Activated T-cell treated with anti-CD3 and anti-CD28 coated beads, Interleukin-2, amount 50 U/mL, for 72 hours (primary cell): ENCODE results near the gene KRT84. TPM values are rescaled to one million over a fixed set of nuclear protein-coding genes. Genes with fewer than 3 reads are reported as not detected.
"Not testable (repeated sequence)": the region's sequence is repeated elsewhere in the genome, so short reads cannot be mapped to it uniquely, and the experiment has no call there.

Experiments used
- ATAC-seq, 2 donors: fragments of 150-1000 bp; cut with Tn5 transposase; replicated peaks in 1 of 2; 2 replicates each; pipeline ENCODE4 v1.10.0; 2021; ENCODE audit warnings: moderate library complexity in 2 of 2, mild to moderate bottlenecking in 1 of 2
- DNase-seq, 2 donors: peaks; one replicate each; pipeline ENCODE4 v3.0.0; 2021 to 2022; ENCODE audit warnings: mixed read lengths in 1 of 2
- H3K27ac Mint-ChIP-seq: one replicate; pipeline ENCODE4 v1.8.0; 2022; ENCODE audit warnings: mild to moderate bottlenecking, moderate library complexity, mixed read lengths
- H3K27me3 Mint-ChIP-seq: one replicate; pipeline ENCODE4 v1.8.0; 2022; ENCODE audit warnings: low read depth, mixed read lengths
- H3K36me3 Mint-ChIP-seq, 2 donors: one replicate each; pipeline ENCODE4 v1.8.0; 2022; ENCODE audit warnings: mixed read lengths in 2 of 2, mild to moderate bottlenecking in 1 of 2; ENCODE audit not compliant: insufficient read depth in 2 of 2
- H3K4me1 Mint-ChIP-seq: one replicate; pipeline ENCODE4 v1.8.0; 2022; ENCODE audit warnings: low read depth, mixed read lengths
- H3K4me3 Mint-ChIP-seq, 2 donors: one replicate each; pipeline ENCODE4 v1.8.0; 2022; ENCODE audit warnings: mild to moderate bottlenecking in 2 of 2, mixed read lengths in 2 of 2, moderate library complexity in 2 of 2
- H3K9me3 Mint-ChIP-seq, 2 donors: one replicate each; pipeline ENCODE4 v1.8.0; 2022; ENCODE audit warnings: mixed read lengths in 2 of 2
- total RNA-seq, 2 donors: library from RNA; stranded (reverse); gene quantifications; one replicate each; pipeline ENCODE4 v1.2.3, GENCODE V29; 2022

Gene KRT84
- total RNA-seq, 2 donors from 2014 or later = not detected

GRCh38 chr12:52419656-52420055, 34.2 kb upstream of the KRT84 start:
- Mint-ChIP-seq H3K27ac (no peak overlapping the region), H3K9me3 (no peaks in the 10 kb centered on the region), H3K4me1 (no peaks in the 10 kb centered on the region), H3K4me3 (no peak overlapping the region), H3K36me3 (no peaks in the 10 kb centered on the region), H3K27me3 (peaks cover 13% of the 10 kb centered on the region)
- DNase-seq (no peak), ATAC-seq (no peak)

- DNase-seq = no peak
- no peaks in the 10 kb centered on the region for H3K9me3 Mint-ChIP-seq
- peaks cover 13% of the 10 kb centered on the region for H3K27me3 Mint-ChIP-seq
- no peaks in the 10 kb centered on the region for H3K36me3 Mint-ChIP-seq
- no peak for ATAC-seq
- no peak overlapping the region for H3K27ac Mint-ChIP-seq
- H3K4me3 Mint-ChIP-seq = no peak overlapping the region
- H3K4me1 Mint-ChIP-seq = no peaks in the 10 kb centered on the region
Measured at GRCh38 chr12:52418576-52419110, 33.2 kb upstream of the KRT84 start.

- no peaks in the 10 kb centered on the region for H3K36me3 Mint-ChIP-seq
- no peaks in the 10 kb centered on the region for H3K4me1 Mint-ChIP-seq
- H3K9me3 Mint-ChIP-seq = no peaks in the 10 kb centered on the region
- no peak overlapping the region for H3K27ac Mint-ChIP-seq
- DNase-seq = no peak
- no peak for ATAC-seq
- peaks cover 13% of the 10 kb centered on the region for H3K27me3 Mint-ChIP-seq
- no peak overlapping the region for H3K4me3 Mint-ChIP-seq
Measured at GRCh38 chr12:52417740-52418139, 32.3 kb upstream of the KRT84 start.

GRCh38 chr12:52416795-52417194, 31.3 kb upstream of the KRT84 start:
- Mint-ChIP-seq H3K4me3 (no peak overlapping the region), H3K36me3 (no peaks in the 10 kb centered on the region), H3K27ac (no peak overlapping the region), H3K27me3 (peaks cover 13% of the 10 kb centered on the region), H3K9me3 (no peaks in the 10 kb centered on the region), H3K4me1 (no peaks in the 10 kb centered on the region)
- DNase-seq (no peak), ATAC-seq (no peak)

- no peaks in the 10 kb centered on the region for H3K36me3 Mint-ChIP-seq
- DNase-seq (no peak), ATAC-seq (no peak)
- H3K4me3 Mint-ChIP-seq = no peak overlapping the region
- H3K9me3 Mint-ChIP-seq = no peaks in the 10 kb centered on the region
- no peaks in the 10 kb centered on the region for H3K4me1 Mint-ChIP-seq
- H3K27me3 Mint-ChIP-seq = peaks cover 6% of the 10 kb centered on the region
- no peak overlapping the region for H3K27ac Mint-ChIP-seq
Measured at GRCh38 chr12:52415870-52416750, 30.7 kb upstream of the KRT84 start.

- DNase-seq (no peak), ATAC-seq (no peak)
- H3K4me3 Mint-ChIP-seq = no peak overlapping the region
- no peak overlapping the region for H3K27ac Mint-ChIP-seq
- no peaks in the 10 kb centered on the region for H3K36me3 Mint-ChIP-seq
- H3K27me3 Mint-ChIP-seq = peaks cover 2% of the 10 kb centered on the region
- H3K4me1 Mint-ChIP-seq = no peaks in the 10 kb centered on the region
- H3K9me3 Mint-ChIP-seq = no peaks in the 10 kb centered on the region
Measured at GRCh38 chr12:52414936-52415335, 29.5 kb upstream of the KRT84 start.

- Mint-ChIP-seq H3K36me3 (no peaks in the 10 kb centered on the region), H3K27me3 (no peaks in the 10 kb centered on the region), H3K4me3 (no peak overlapping the region), H3K9me3 (no peaks in the 10 kb centered on the region), H3K4me1 (no peaks in the 10 kb centered on the region), H3K27ac (no peak overlapping the region)
- DNase-seq = no peak
- no peak for ATAC-seq
Measured at GRCh38 chr12:52413782-52414345, 28.4 kb upstream of the KRT84 start.

- Mint-ChIP-seq H3K4me3 (no peak overlapping the region), H3K27ac (no peak overlapping the region), H3K9me3 (no peaks in the 10 kb centered on the region), H3K36me3 (no peaks in the 10 kb centered on the region), H3K4me1 (no peaks in the 10 kb centered on the region), H3K27me3 (peaks cover 5% of the 10 kb centered on the region)
- ATAC-seq (no peak), DNase-seq (no peak)
Measured at GRCh38 chr12:52413202-52413601, 27.8 kb upstream of the KRT84 start.

GRCh38 chr12:52411815-52412214, 26.4 kb upstream of the KRT84 start:
- Mint-ChIP-seq H3K36me3 (no peaks in the 10 kb centered on the region), H3K27ac (no peak overlapping the region), H3K9me3 (no peaks in the 10 kb centered on the region), H3K27me3 (peaks cover 5% of the 10 kb centered on the region), H3K4me1 (no peaks in the 10 kb centered on the region), H3K4me3 (no peak overlapping the region)
- no peak for ATAC-seq
- DNase-seq = no peak

GRCh38 chr12:52410589-52411248, 25.3 kb upstream of the KRT84 start:
- ATAC-seq, H3K4me3 Mint-ChIP-seq, H3K9me3 Mint-ChIP-seq, H3K4me1 Mint-ChIP-seq, DNase-seq, H3K27ac Mint-ChIP-seq, H3K27me3 Mint-ChIP-seq, H3K36me3 Mint-ChIP-seq: not testable (repeated sequence)

GRCh38 chr12:52407918-52408317, 22.5 kb upstream of the KRT84 start:
- H3K27ac Mint-ChIP-seq = no peak overlapping the region
- no peak overlapping the region for H3K4me3 Mint-ChIP-seq
- H3K4me1 Mint-ChIP-seq = no peaks in the 10 kb centered on the region
- ATAC-seq (no peak), DNase-seq (no peak)
- no peaks in the 10 kb centered on the region for H3K36me3 Mint-ChIP-seq
- peaks cover 5% of the 10 kb centered on the region for H3K27me3 Mint-ChIP-seq
- no peaks in the 10 kb centered on the region for H3K9me3 Mint-ChIP-seq

- Mint-ChIP-seq H3K27me3 (peaks cover 5% of the 10 kb centered on the region), H3K4me1 (no peaks in the 10 kb centered on the region), H3K9me3 (no peaks in the 10 kb centered on the region), H3K27ac (no peak within 1 kb of the TSS), H3K36me3 (no peaks in the 10 kb centered on the region), H3K4me3 (no peak within 1 kb of the TSS)
- DNase-seq (no peak), ATAC-seq (no peak)
Measured at GRCh38 chr12:52405922-52406385, 20.5 kb upstream of the KRT84 start, which contains the start of gene KRT82. Gene KRT82, minus strand, starts transcription at chr12:52406335. Its CDS starts 58 bp downstream, at chr12:52406277.

- DNase-seq = no peak
- no peak overlapping the region for H3K27ac Mint-ChIP-seq
- H3K4me1 Mint-ChIP-seq = no peaks in the 10 kb centered on the region
- no peaks in the 10 kb centered on the region for H3K9me3 Mint-ChIP-seq
- no peak for ATAC-seq
- no peak overlapping the region for H3K4me3 Mint-ChIP-seq
- no peaks in the 10 kb centered on the region for H3K36me3 Mint-ChIP-seq
- H3K27me3 Mint-ChIP-seq = peaks cover 5% of the 10 kb centered on the region
Measured at GRCh38 chr12:52404951-52405350, 19.5 kb upstream of the KRT84 start.
